ENCODE results near the gene NEUROD2. TPM values are rescaled to one million over a fixed set of nuclear protein-coding genes. Genes with fewer than 3 reads are reported as not detected.

NEUROD2 gene
- polyA plus RNA-seq, 4 donors = 0.03 to 0.07 (median 0.06) TPM; not detected in 1

- DNase-seq (ENCODE audit: low read depth in 4 of 4, low spot score in 2 of 4) = no peak
These were observed 12.0 kb upstream of the NEUROD2 start for GRCh38 chr17:39619786-39620101.

GRCh38 chr17:39618956-39619785 lies 11.5 kb upstream of the NEUROD2 start:
- DNase-seq (ENCODE audit: low read depth in 4 of 4, low spot score in 2 of 4) = no peak

GRCh38 chr17:39618246-39618913 lies 10.7 kb upstream of the NEUROD2 start:
- no peak for DNase-seq (ENCODE audit: low read depth in 4 of 4, low spot score in 2 of 4)

- DNase-seq (ENCODE audit: low read depth in 4 of 4, low spot score in 2 of 4) = no peak
These were observed 9.9 kb upstream of the NEUROD2 start for GRCh38 chr17:39617446-39618245.

- no peak for DNase-seq (ENCODE audit: low read depth in 4 of 4, low spot score in 2 of 4)
These were observed 9.4 kb upstream of the NEUROD2 start for GRCh38 chr17:39617100-39617445.

GRCh38 chr17:39615434-39615833 lies 7.7 kb upstream of the NEUROD2 start:
- no peak for DNase-seq (ENCODE audit: low read depth in 4 of 4, low spot score in 2 of 4)

- DNase-seq (ENCODE audit: low read depth in 4 of 4, low spot score in 2 of 4) = no peak
These were observed 6.9 kb upstream of the NEUROD2 start for GRCh38 chr17:39614545-39615157.

GRCh38 chr17:39612935-39613464 lies 5.3 kb upstream of the NEUROD2 start:
- no peak for DNase-seq (ENCODE audit: low read depth in 4 of 4, low spot score in 2 of 4)

- DNase-seq (ENCODE audit: low read depth in 4 of 4, low spot score in 2 of 4) = no peak
These were observed 4.7 kb upstream of the NEUROD2 start for GRCh38 chr17:39612291-39612894.

GRCh38 chr17:39611401-39612112 lies 3.8 kb upstream of the NEUROD2 start:
- no peak for DNase-seq (ENCODE audit: low read depth in 4 of 4, low spot score in 2 of 4)

- no peak for DNase-seq (ENCODE audit: low read depth in 4 of 4, low spot score in 2 of 4)
These were observed 1.8 kb upstream of the NEUROD2 start for GRCh38 chr17:39609416-39610025.

GRCh38 chr17:39608142-39608981 lies 642 bp upstream of the NEUROD2 start:
- DNase-seq (ENCODE audit: low read depth in 4 of 4, low spot score in 2 of 4) = no peak

GRCh38 chr17:39607057-39607850 lies 466 bp downstream of the NEUROD2 start:
- no peak for DNase-seq (ENCODE audit: low read depth in 4 of 4, low spot score in 2 of 4)

GRCh38 chr17:39606434-39607056 lies 1.2 kb downstream of the NEUROD2 start:
- DNase-seq (ENCODE audit: low read depth in 4 of 4, low spot score in 2 of 4) = no peak

GRCh38 chr17:39605492-39606433 lies 2.0 kb downstream of the NEUROD2 start:
- no peak for DNase-seq (ENCODE audit: low read depth in 4 of 4, low spot score in 2 of 4)

GRCh38 chr17:39604911-39605491 lies 2.7 kb downstream of the NEUROD2 start:
- no peak for DNase-seq (ENCODE audit: low read depth in 4 of 4, low spot score in 2 of 4)

Measured in left renal cortex interstitium (tissue), 4 donors.